Chondrocyte (in vitro differentiated cells): ENCODE measurements around the gene PCGF1. TPM values are rescaled to one million over a fixed set of nuclear protein-coding genes. Genes with fewer than 3 reads are reported as not detected.
A peak's percentile ranks its signal among the peaks of the same experiment; 100 is the strongest.

Experiments
- DNase-seq: peaks from one replicate; pipeline ENCODE4 v3.0.0; 2021; ENCODE audit warnings: mixed read lengths, low spot score
- H3K27ac Mint-ChIP-seq: one replicate; pipeline ENCODE4 v1.8.0; 2021; ENCODE audit warnings: mild to moderate bottlenecking, moderate library complexity, mixed read lengths; ENCODE audit not compliant: unreplicated experiment
- H3K27me3 Mint-ChIP-seq: 2 replicates; pipeline ENCODE4 v1.8.0; 2021; ENCODE audit warnings: low read depth, mixed read lengths
- H3K36me3 Mint-ChIP-seq: 2 replicates; pipeline ENCODE4 v1.8.0; 2021; ENCODE audit warnings: low read depth, mixed read lengths
- H3K4me1 Mint-ChIP-seq: 2 replicates; pipeline ENCODE4 v1.8.0; 2021; ENCODE audit warnings: low read depth, mild to moderate bottlenecking, mixed read lengths
- H3K4me3 Mint-ChIP-seq: one replicate; pipeline ENCODE4 v1.8.0; 2021; ENCODE audit warnings: mild to moderate bottlenecking, moderate library complexity, mixed read lengths; ENCODE audit not compliant: unreplicated experiment
- H3K9me3 Mint-ChIP-seq: 2 replicates; pipeline ENCODE4 v1.8.0; 2021; ENCODE audit warnings: low read depth, mixed read lengths
- total RNA-seq: library from RNA; stranded (reverse); gene quantifications from 3 replicates; pipeline ENCODE4 v1.2.1, GENCODE V29; 2021
- TF ChIP-seq, protein P1 (sequence below): fragments of 200-600 bp; sonication (generic); IDR thresholded peaks from 2 replicates; pipeline ENCODE4 v1.5.0; 2021; ENCODE audit warnings: antibody characterized with exemption, mild to moderate bottlenecking, moderate library complexity

PCGF1 gene
- total RNA-seq, 1 donor from 2014 or later, result 30.7 TPM

DNA sequence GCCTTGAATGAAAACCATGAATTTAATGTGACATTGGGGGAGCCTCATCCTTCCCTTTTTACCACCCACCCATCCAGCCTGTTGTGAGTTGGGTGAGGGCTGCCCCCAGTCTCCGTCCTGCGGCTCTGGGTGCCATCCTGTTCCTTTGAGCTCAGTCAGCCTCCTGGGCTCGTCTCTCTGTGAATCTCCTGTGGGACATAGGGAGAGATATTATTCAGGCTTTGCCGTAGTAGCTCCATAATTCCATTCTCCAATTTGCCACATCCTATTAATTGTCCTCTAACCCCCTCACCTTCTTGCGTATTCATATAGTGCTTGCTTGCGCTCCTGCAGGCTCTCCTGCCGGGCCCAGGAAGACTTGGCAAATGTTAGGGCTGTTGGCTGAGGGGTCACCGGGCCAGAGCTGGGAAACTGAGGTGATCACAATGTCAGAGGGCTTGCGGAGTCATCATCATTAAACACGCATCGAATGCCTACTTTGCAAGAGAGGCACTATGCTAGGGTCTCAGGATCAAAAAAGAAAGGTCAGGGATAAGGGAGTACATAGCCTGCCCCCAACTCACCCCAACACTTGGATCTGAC, 19.2 kb upstream of the PCGF1 start:
- no peak overlapping the region for H3K4me3 Mint-ChIP-seq
- TF ChIP-seq, protein P1, sequence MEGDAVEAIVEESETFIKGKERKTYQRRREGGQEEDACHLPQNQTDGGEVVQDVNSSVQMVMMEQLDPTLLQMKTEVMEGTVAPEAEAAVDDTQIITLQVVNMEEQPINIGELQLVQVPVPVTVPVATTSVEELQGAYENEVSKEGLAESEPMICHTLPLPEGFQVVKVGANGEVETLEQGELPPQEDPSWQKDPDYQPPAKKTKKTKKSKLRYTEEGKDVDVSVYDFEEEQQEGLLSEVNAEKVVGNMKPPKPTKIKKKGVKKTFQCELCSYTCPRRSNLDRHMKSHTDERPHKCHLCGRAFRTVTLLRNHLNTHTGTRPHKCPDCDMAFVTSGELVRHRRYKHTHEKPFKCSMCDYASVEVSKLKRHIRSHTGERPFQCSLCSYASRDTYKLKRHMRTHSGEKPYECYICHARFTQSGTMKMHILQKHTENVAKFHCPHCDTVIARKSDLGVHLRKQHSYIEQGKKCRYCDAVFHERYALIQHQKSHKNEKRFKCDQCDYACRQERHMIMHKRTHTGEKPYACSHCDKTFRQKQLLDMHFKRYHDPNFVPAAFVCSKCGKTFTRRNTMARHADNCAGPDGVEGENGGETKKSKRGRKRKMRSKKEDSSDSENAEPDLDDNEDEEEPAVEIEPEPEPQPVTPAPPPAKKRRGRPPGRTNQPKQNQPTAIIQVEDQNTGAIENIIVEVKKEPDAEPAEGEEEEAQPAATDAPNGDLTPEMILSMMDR, result no peak
- H3K4me1 Mint-ChIP-seq, result peaks cover 30% of the 10 kb centered on the region
- H3K36me3 Mint-ChIP-seq, result peaks cover 19% of the 10 kb centered on the region
- H3K27ac Mint-ChIP-seq, result no peak overlapping the region
- H3K27me3 Mint-ChIP-seq, result peaks cover 8% of the 10 kb centered on the region
- H3K9me3 Mint-ChIP-seq, result no peaks in the 10 kb centered on the region
- peak; percentile 50 for DNase-seq

GRCh38 chr2:74525717-74526648, 18.5 kb upstream of the PCGF1 start, which contains the start of gene DQX1:
TSS of gene DQX1 (minus strand) at chr2:74526231. CDS start at chr2:74525729, 502 bp downstream.
- Mint-ChIP-seq H3K27ac (no peak within 1 kb of the TSS), H3K27me3 (peaks cover 12% of the 10 kb centered on the region), H3K36me3 (peaks cover 19% of the 10 kb centered on the region), H3K4me1 (peaks cover 22% of the 10 kb centered on the region), H3K4me3 (no peak within 1 kb of the TSS), H3K9me3 (no peaks in the 10 kb centered on the region)
- peak; percentile 27 for DNase-seq
- TF ChIP-seq, protein P1, result no peak

GRCh38 chr2:74524955-74525716, 17.6 kb upstream of the PCGF1 start:
- peak; percentile 72 for DNase-seq
- TF ChIP-seq, protein P1, result no peak
- peaks cover 19% of the 10 kb centered on the region for H3K27me3 Mint-ChIP-seq
- no peaks in the 10 kb centered on the region for H3K9me3 Mint-ChIP-seq
- peaks cover 19% of the 10 kb centered on the region for H3K4me1 Mint-ChIP-seq
- peaks cover 19% of the 10 kb centered on the region for H3K36me3 Mint-ChIP-seq
- H3K4me3 Mint-ChIP-seq, result no peak overlapping the region
- H3K27ac Mint-ChIP-seq, result no peak overlapping the region

- H3K9me3 Mint-ChIP-seq, result no peaks in the 10 kb centered on the region
- no peak overlapping the region for H3K4me3 Mint-ChIP-seq
- H3K27ac Mint-ChIP-seq, result no peak overlapping the region
- TF ChIP-seq, protein P1, result no peak
- DNase-seq, result peak; percentile 73
- H3K27me3 Mint-ChIP-seq, result peaks cover 30% of the 10 kb centered on the region
- H3K4me1 Mint-ChIP-seq, result peaks cover 18% of the 10 kb centered on the region
- H3K36me3 Mint-ChIP-seq, result peaks cover 18% of the 10 kb centered on the region
Measured at GRCh38 chr2:74524005-74524404, 16.5 kb upstream of the PCGF1 start.

GRCh38 chr2:74522516-74522915, 15.0 kb upstream of the PCGF1 start:
- DNase-seq, result peak; percentile 24
- peaks cover 3% of the 10 kb centered on the region for H3K4me1 Mint-ChIP-seq
- H3K27ac Mint-ChIP-seq, result no peak overlapping the region
- peaks cover 44% of the 10 kb centered on the region for H3K27me3 Mint-ChIP-seq
- H3K9me3 Mint-ChIP-seq, result no peaks in the 10 kb centered on the region
- no peak overlapping the region for H3K4me3 Mint-ChIP-seq
- TF ChIP-seq, protein P1, result no peak
- H3K36me3 Mint-ChIP-seq, result peaks cover 15% of the 10 kb centered on the region
